Choroid plexus epithelial cell (primary cell): ENCODE data around the gene COL20A1.

Source experiments
- DNase-seq: peaks from one replicate; pipeline ENCODE4 v3.0.0-alpha.2; 2010; ENCODE audit warnings: low read depth
- H3K4me3 ChIP-seq: 2 replicates; pipeline ENCODE4 v1.5.1; 2011; ENCODE audit warnings: low read depth, mild to moderate bottlenecking, control low read depth, low read length, moderate library complexity
- TF ChIP-seq, protein P1 (sequence below): conservative IDR thresholded peaks from 2 replicates; pipeline ENCODE4 v1.5.1; 2011; ENCODE audit warnings: low read depth, mild to moderate bottlenecking, control low read depth, inconsistent platforms, low read length, moderate library complexity

Gene COL20A1

DNA sequence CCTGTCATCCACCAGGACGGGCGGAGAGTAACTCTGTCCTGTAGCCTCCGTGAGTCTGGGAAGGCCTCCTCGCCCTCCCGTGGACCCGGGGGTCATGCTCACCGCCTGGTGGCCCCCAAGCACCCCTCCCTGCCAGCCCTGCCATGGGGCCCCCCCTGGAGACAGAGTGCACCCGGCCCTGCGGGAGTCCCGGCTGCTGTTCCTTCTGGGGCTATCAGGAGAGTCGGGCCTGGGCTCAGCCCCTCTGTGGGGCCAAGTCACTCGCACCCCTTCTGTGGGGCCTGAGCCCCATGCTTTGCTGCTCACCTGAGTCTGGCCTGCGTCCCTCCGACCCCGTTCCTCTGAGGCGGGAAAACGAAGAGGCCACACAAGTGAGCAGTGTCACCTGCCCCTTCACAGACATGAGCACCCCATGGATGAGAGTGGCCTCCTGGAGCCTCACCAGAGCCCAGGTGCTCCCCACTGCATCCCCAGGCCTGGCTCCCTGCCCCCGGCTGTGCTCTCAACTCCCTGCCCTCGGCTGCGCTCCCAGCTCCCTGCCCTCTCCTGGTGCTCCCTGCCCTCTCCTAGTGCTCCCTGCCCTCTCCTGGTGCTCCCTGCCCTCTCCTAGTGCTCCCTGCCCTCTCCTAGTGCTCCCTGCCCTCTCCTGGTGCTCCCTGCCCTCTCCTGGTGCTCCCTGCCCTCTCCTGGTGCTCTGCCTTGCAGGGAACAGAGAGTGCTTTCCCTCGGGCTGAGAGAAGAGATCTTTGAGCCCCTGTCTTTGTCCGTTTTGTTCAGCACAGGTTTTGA is 72.8 kb downstream of the COL20A1 start:
- TF ChIP-seq, protein P1, sequence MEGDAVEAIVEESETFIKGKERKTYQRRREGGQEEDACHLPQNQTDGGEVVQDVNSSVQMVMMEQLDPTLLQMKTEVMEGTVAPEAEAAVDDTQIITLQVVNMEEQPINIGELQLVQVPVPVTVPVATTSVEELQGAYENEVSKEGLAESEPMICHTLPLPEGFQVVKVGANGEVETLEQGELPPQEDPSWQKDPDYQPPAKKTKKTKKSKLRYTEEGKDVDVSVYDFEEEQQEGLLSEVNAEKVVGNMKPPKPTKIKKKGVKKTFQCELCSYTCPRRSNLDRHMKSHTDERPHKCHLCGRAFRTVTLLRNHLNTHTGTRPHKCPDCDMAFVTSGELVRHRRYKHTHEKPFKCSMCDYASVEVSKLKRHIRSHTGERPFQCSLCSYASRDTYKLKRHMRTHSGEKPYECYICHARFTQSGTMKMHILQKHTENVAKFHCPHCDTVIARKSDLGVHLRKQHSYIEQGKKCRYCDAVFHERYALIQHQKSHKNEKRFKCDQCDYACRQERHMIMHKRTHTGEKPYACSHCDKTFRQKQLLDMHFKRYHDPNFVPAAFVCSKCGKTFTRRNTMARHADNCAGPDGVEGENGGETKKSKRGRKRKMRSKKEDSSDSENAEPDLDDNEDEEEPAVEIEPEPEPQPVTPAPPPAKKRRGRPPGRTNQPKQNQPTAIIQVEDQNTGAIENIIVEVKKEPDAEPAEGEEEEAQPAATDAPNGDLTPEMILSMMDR = no peak
- no peak for DNase-seq
- H3K4me3 ChIP-seq = no peak overlapping the region

GRCh38 chr20:63366390-63367365 is 73.7 kb downstream of the COL20A1 start:
- TF ChIP-seq, protein P1 = no peak
- no peak for DNase-seq
- no peak overlapping the region for H3K4me3 ChIP-seq

- TF ChIP-seq, protein P1 = no peak
- no peak overlapping the region for H3K4me3 ChIP-seq
Measured at GRCh38 chr20:63367446-63368055, 74.6 kb downstream of the COL20A1 start.

DNA sequence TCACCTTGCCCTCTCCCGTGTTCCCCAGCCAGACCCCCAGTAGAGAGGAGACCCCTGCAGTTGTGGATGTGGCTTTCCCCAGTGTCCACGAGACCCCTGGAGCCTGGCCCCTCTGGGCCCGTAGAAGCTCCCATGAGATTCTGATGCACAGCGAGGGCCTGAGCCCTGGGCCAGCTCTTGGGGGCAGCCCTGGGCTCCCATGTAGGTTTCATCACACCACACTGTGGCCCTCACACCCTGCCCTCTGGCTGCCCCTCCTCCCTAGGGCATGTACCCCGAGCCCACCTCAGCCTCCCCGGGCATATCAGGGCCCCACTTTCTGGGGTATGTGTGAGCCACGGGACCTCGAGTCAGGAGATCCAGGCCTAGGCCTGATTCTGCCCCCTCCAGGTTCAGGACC is 75.2 kb downstream of the COL20A1 start:
- no peak overlapping the region for H3K4me3 ChIP-seq
- DNase-seq = no peak
- TF ChIP-seq, protein P1 = no peak

More at GRCh38 chr20:63367446-63368055, 74.6 kb downstream of the COL20A1 start:
- DNase-seq = no peak

DNA sequence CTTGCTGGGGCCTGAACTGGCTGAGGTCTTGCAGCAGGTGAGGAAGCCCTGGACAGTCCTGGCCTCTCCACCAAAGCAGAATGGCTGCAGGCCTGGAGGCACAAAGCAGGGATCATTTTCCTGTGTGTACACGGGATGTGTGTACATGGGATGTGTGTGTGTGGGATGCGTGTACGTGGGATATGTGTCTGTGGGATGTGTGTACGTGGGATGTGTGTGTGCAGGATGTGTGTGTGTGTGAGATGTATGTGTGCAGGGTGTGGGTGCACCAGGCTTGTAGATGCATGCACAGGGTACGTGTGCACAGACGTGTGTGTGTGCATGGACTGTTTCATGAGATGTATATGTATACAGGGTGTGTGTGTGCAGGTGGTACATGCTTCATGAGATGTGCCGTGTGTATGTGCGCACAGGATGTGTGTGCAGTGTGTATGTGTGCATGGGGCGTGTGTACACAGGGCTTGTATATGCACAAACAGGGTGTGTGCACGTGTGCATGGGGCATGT is 76.1 kb downstream of the COL20A1 start:
- H3K4me3 ChIP-seq = no peak overlapping the region
- DNase-seq = no peak
- TF ChIP-seq, protein P1 = no peak

- TF ChIP-seq, protein P1 = no peak
- no peak overlapping the region for H3K4me3 ChIP-seq
- DNase-seq = no peak
Measured at GRCh38 chr20:63369724-63370617, 77.0 kb downstream of the COL20A1 start.
